Gastrocnemius medialis (tissue), 4 donors: ENCODE data around the gene ZNF3. TPM values are rescaled to one million over a fixed set of nuclear protein-coding genes. Genes with fewer than 3 reads are reported as not detected.

Experiments
- ATAC-seq, 2 donors: fragments of 150-250 bp; one replicate each; pipeline ENCODE4 v1.9.1; 2016
- DNase-seq, 2 donors: peaks; one replicate each; pipeline ENCODE4 v3.0.0-alpha.2; 2019
- H3K27ac ChIP-seq, 4 donors: fragments of 200-600 bp; sonication (generic); 1 replicate in 1 of 4; 2 replicates in 3 of 4; pipeline ENCODE4 v1.5.1; 2016 to 2018; ENCODE audit warnings: mild to moderate bottlenecking in 2 of 4, moderate library complexity in 1 of 4
- H3K27me3 ChIP-seq, 3 donors: fragments of 200-600 bp; sonication (generic) in 2 of 3; 1 replicate in 1 of 3; 2 replicates in 2 of 3; pipeline versions ENCODE4 v1.5.1 to v1.6.0; 2016 to 2019; ENCODE audit warnings: mild to moderate bottlenecking in 1 of 3, moderate library complexity in 1 of 3
- H3K36me3 ChIP-seq, 2 donors: fragments of 200-600 bp; sonication (generic) in 1 of 2; one replicate each; pipeline ENCODE4 v1.5.1; 2017 to 2018
- H3K4me1 ChIP-seq, 2 donors: fragments of 200-600 bp; sonication (generic) in 1 of 2; one replicate each; pipeline ENCODE4 v1.5.1; 2016 to 2017; ENCODE audit warnings: mild to moderate bottlenecking in 2 of 2
- H3K4me3 ChIP-seq, 4 donors: fragments of 200-600 bp; sonication (generic) in 3 of 4; 1 replicate in 1 of 4; 2 replicates in 3 of 4; pipeline ENCODE4 v1.5.1; 2016 to 2019; ENCODE audit warnings: mild to moderate bottlenecking in 2 of 4
- H3K9me3 ChIP-seq, 3 donors: fragments of 200-600 bp; sonication (generic) in 2 of 3; 1 replicate in 1 of 3; 2 replicates in 2 of 3; pipeline ENCODE4 v1.5.1; 2016 to 2019
- CTCF ChIP-seq, 5 experiments: fragments of 450-650 bp in 3 of 5; fragments of 200-600 bp in 2 of 5; sonication (generic) in 2 of 5; IDR thresholded peaks in 4 of 5; conservative IDR thresholded peaks in 1 of 5; 1 replicate in 4 of 5; 2 replicates in 1 of 5; pipeline ENCODE4 v1.5.1; 2016 to 2019; ENCODE audit warnings: antibody characterized with exemption in 5 of 5, mild to moderate bottlenecking in 3 of 5, moderate library complexity in 3 of 5
- POLR2A ChIP-seq, 2 donors: fragments of 450-650 bp; IDR thresholded peaks; one replicate each; pipeline ENCODE4 v1.6.1; 2017; ENCODE audit warnings: antibody characterized with exemption in 2 of 2, mild to moderate bottlenecking in 2 of 2, moderate library complexity in 2 of 2
- in situ Hi-C, 4 donors: fragments of 200-750 bp; cut with MboI; loops; one replicate each; pipeline versions ENCODE4 v1.15.0 to v1.8.0; 2017; ENCODE audit warnings: low sequenced_read_pairs in 4 of 4
- intact Hi-C: fragments of 100-400 bp; cut with DNase I; formaldehyde crosslinking; loops from one replicate; pipeline ENCODE4 v1.15.1; 2023; ENCODE audit warnings: low total_unique reads
- total RNA-seq, 4 donors: library from RNA; depleted of rRNA; stranded (reverse); fragments of >200 nt; gene quantifications; one replicate each; pipeline versions ENCODE4 v1.1.0 to v1.2.3, GENCODE V29; 2016

ZNF3 gene
- total RNA-seq, 4 donors from 2014 or later: 11.2 to 19.2 (median 16.1) TPM

DNA sequence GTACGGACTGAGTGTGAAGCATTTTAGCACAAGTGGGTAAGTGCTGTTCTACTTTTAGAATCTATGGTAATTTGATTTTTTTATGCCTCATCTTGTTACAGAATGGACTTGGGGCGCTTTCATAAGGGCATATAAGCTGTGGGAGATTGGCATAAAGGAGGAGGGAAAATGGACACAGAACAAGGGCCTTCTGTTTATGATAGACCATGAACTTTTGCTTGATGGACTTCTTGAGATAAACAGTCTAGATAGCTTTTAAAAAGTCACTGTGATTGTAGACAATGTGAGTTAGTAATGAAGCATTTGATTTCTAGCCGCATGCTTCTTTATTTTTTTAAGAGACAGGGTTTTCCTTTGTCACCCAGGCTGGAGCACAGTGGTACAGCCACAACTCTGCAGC is 29.9 kb downstream of the ZNF3 start:
- Histone ChIP-seq H3K27ac (no peak overlapping the region), H3K27me3 (no peaks in the 10 kb centered on the region), H3K4me3 (no peak overlapping the region), H3K4me1 (peaks cover 8 to 15% of the 10 kb centered on the region in 2 donors), H3K9me3 (no peaks in the 10 kb centered on the region), H3K36me3 (peaks cover 0 to 2% of the 10 kb centered on the region in 2 donors)
- TF ChIP-seq POLR2A (IDR thresholded peaks at IDR 0.05): no peak
- in situ Hi-C loops: no loop called here
- no peak for DNase-seq
- ATAC-seq: no peak
- intact Hi-C loops: loop anchor here (2.0 kb wide), 1 partner anchor 57 kb away; no protein-coding TSS in a partner anchor

GRCh38 chr7:100049441-100050291 is 31.9 kb downstream of the ZNF3 start, which contains the start of gene ZSCAN21:
ZSCAN21 (plus strand) TSS chr7:100049774; CDS start chr7:100057007, 7,233 bp downstream.
- in situ Hi-C loops: no loop called here
- ATAC-seq: peak; percentile 86 to 91
- intact Hi-C loops: loop anchor here (1.0 kb wide), 3 partner anchors 32 to 51 kb away; partner anchors contain the start of genes ZKSCAN1 and ZNF3

DNA sequence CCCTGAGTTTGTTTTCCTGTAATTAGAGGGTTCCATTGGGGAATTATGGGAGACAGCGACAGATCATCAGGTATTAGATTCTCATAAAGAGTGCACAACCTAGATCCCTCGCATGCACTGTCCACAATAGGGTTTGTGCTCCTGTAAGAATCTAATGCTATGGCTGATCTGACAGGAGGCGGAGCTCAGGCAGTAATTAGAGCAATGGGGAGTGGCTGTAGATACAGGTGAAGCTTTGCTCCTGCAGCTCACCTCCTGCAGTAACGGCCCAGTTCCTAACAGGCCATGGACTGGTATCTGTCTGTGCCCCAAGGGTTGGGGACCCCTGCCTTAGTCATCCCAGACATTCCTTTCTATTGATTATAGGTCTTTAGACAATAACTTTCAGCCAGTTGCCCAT is 32.8 kb downstream of the ZNF3 start:
- H3K36me3 ChIP-seq: no peaks in the 10 kb centered on the region
- H3K27ac ChIP-seq: no peak overlapping the region
- H3K4me1 ChIP-seq: peaks cover 8 to 15% of the 10 kb centered on the region in 2 donors
- no peak for DNase-seq
- H3K9me3 ChIP-seq: no peaks in the 10 kb centered on the region
- no peak for TF ChIP-seq CTCF (IDR thresholded peaks at IDR 0.05 in 4 of 5, conservative IDR thresholded peaks at IDR 0.05 in 1 of 5)
- TF ChIP-seq POLR2A (IDR thresholded peaks at IDR 0.05): no peak
- H3K27me3 ChIP-seq: no peaks in the 10 kb centered on the region
- ATAC-seq: no peak
- intact Hi-C loops: loop anchor here (1.0 kb wide), 3 partner anchors 33 to 52 kb away; partner anchors contain the start of genes ZKSCAN1 and ZNF3
- in situ Hi-C loops: no loop called here
- no peak overlapping the region for H3K4me3 ChIP-seq

More at GRCh38 chr7:100049441-100050291, 31.9 kb downstream of the ZNF3 start, which contains the start of gene ZSCAN21:
- DNase-seq: peak; percentile 67 to 79
- Histone ChIP-seq H3K27ac (peak within 1 kb of the TSS; percentile 92 to 98 (median 97)), H3K27me3 (no peaks in the 10 kb centered on the region), H3K4me3 (peak within 1 kb of the TSS; percentile 74 to 94 (median 82)), H3K36me3 (no peaks in the 10 kb centered on the region), H3K4me1 (peaks cover 8 to 15% of the 10 kb centered on the region in 2 donors), H3K9me3 (no peaks in the 10 kb centered on the region)
- TF ChIP-seq CTCF (IDR thresholded peaks at IDR 0.05 in 4 of 5, conservative IDR thresholded peaks at IDR 0.05 in 1 of 5) (peak in 1 of 5 experiments; percentile 35), POLR2A (IDR thresholded peaks at IDR 0.05) (peak; percentile 76 to 85)

GRCh38 chr7:100044718-100045117 is 36.8 kb downstream of the ZNF3 start:
- no peaks in the 10 kb centered on the region for H3K9me3 ChIP-seq
- in situ Hi-C loops: no loop called here
- intact Hi-C loops: no loop called here
- ATAC-seq (no peak), DNase-seq (no peak)
- no peak overlapping the region for H3K27ac ChIP-seq
- no peaks in the 10 kb centered on the region for H3K4me1 ChIP-seq
- TF ChIP-seq POLR2A (IDR thresholded peaks at IDR 0.05): no peak
- no peak for TF ChIP-seq CTCF (IDR thresholded peaks at IDR 0.05 in 4 of 5, conservative IDR thresholded peaks at IDR 0.05 in 1 of 5)
- no peaks in the 10 kb centered on the region for H3K27me3 ChIP-seq
- no peak overlapping the region for H3K4me3 ChIP-seq
- no peaks in the 10 kb centered on the region for H3K36me3 ChIP-seq

- in situ Hi-C loops: no loop called here
- ATAC-seq (no peak), DNase-seq (no peak)
- H3K36me3 ChIP-seq: peaks cover 0 to 8% of the 10 kb centered on the region in 2 donors
- no peak overlapping the region for H3K4me3 ChIP-seq
- peaks cover 0 to 4% of the 10 kb centered on the region in 2 donors for H3K4me1 ChIP-seq
- intact Hi-C loops: no loop called here
- no peak overlapping the region for H3K27ac ChIP-seq
- TF ChIP-seq CTCF (IDR thresholded peaks at IDR 0.05 in 4 of 5, conservative IDR thresholded peaks at IDR 0.05 in 1 of 5) (no peak), POLR2A (IDR thresholded peaks at IDR 0.05) (no peak)
- H3K9me3 ChIP-seq: no peaks in the 10 kb centered on the region
- H3K27me3 ChIP-seq: no peaks in the 10 kb centered on the region
These were observed 40.9 kb downstream of the ZNF3 start for GRCh38 chr7:100040575-100040974.
